Left renal cortex interstitium (tissue), 4 donors: ENCODE results near the gene PPP2R5D. TPM values are rescaled to one million over a fixed set of nuclear protein-coding genes. Genes with fewer than 3 reads are reported as not detected.
A peak's percentile ranks its signal among the peaks of the same experiment; 100 is the strongest.
"Not testable (repeated sequence)": the region's sequence is repeated elsewhere in the genome, so short reads cannot be mapped to it uniquely, and the experiment has no call there.

Experiments
- DNase-seq, 4 donors: peaks; one replicate each; pipeline ENCODE4 v3.0.0-alpha.2; 2013; ENCODE audit warnings: low read depth in 4 of 4, low spot score in 2 of 4, missing footprints in 1 of 4
- polyA plus RNA-seq, 4 donors: library from polyadenylated mRNA; unstranded; fragments of 120-200 nt; gene quantifications; one replicate each; pipeline ENCODE4 v1.2.1, GENCODE V29; 2013; ENCODE audit not compliant: insufficient read length in 4 of 4

The PPP2R5D gene
- polyA plus RNA-seq, 4 donors: 55.6 to 70.3 (median 64.6) TPM

DNA sequence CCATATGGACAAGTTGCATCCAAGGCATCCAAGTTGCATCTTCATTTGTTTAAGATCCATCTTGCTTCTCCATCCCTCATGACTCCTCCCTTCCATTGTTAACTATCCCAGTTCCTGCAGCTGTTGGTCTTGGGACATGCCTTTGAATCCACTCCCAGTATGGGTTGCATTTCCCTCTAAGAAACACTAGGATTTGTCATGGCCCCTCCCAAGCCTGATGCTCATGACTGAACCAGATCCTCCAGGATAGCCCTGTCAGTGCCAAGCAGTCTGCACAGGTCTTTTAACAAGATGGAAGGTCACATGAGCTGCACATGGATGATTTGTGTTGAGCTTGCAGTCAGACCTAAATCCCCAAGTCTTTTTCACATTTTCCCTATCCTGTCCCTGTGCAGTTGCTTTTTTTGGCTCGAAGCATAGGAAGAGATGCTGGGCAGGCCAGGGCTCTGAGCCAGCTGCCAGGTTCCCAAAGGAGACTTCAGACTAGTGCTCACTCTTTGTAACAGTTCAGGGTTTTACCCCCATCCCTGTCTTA is 4.2 kb downstream of the PPP2R5D start:
- DNase-seq: no peak

DNA sequence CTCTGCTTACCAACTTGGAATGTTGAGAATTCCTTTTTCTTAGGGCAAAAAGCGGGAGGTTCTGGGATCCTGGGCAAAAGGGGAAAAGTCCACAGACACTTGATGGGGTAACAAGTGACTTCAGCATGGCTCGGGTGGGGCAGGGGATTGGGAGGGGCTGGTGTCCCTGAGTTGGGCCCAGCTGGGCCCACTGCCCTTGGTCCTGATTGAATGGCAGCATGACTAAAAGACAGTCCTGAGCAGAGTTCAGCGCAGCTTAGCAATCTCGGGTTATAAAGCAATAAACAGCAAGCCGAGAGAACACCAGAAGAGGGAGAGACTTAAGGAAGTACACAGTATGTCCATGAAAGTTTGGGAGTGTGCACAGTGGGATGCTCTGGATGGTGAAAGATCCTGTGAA is 5.6 kb downstream of the PPP2R5D start:
- DNase-seq: no peak

DNA sequence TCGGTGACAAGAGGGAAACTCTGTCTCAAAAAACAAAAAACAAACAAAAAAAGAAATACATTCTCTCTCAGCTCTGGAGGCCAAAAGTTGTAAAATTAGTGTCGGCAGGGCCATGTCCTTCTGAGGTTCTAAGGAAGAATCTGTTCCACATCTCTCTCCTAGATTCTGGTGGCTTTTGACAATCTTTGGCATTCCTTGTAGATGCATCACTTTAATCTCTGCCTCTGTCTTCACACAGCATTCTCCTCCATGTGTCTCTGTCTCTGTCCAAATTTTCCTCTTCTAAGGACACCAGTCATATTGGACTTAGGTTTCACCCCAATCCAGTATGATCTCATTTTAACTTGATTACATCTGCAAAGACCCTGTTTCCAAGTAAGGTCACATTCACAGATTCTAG is 9.1 kb downstream of the PPP2R5D start:
- DNase-seq: no peak

DNA sequence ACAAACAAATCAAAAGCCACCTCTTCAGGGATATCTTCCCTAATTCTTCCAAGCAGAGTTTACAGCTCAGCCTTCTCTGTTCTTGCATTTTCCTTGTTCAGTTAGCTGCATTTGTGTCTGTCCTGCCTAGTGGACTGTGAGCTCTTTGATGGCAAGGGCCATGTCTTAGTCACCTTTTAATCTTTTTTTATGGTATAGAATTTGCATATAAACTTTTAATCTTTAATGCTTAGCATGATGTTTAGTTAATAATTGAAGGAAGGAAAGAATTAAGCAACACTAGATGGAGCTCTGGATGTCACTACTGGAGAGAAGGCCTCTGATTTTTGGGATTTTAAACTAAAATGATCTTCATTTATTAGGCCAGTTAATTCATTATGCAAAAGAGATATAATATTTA is 12.1 kb downstream of the PPP2R5D start:
- DNase-seq: no peak

DNA sequence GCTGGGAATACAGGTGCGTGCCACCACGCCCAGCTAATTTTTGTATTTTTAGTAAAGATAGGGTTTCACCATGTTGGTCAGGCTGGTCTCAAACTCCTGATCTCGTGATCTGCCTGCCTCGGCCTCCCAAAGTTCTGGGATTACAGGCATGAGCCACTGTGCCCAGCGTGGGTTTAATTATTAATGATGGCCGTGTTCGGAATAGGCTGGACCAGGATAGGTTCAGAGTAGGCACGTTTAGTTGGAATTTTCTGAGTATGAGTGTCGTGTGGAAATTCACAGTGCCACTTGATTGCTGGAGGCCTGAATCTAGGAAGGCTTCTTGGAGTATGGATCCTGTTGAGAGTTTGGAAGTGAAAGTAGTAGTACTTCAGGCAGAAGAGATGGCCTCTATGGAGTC is 13.8 kb downstream of the PPP2R5D start:
- DNase-seq: not testable (repeated sequence)

- no peak for DNase-seq
Observed at GRCh38 chr6:43001843-43002242, 17.5 kb downstream of the PPP2R5D start.

DNA sequence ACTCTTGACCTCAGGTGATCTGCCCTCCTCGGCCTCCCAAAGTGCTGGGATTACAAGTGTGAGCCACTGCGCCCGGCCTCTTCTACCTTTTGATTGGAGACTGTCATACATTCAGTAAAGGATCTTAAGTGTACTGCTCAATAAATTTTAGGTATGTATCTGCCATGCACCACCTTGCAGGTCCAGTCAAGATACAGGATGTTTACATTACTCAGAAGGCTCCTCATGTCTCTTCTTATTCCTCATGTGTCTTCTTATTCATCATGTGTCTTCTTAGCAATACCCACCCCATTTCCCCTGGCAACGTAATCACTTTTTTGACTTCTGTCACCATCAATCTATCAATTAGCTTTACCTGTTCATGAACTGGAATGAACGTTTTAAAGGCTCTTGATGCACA is 21.5 kb downstream of the PPP2R5D start:
- no peak for DNase-seq

DNA sequence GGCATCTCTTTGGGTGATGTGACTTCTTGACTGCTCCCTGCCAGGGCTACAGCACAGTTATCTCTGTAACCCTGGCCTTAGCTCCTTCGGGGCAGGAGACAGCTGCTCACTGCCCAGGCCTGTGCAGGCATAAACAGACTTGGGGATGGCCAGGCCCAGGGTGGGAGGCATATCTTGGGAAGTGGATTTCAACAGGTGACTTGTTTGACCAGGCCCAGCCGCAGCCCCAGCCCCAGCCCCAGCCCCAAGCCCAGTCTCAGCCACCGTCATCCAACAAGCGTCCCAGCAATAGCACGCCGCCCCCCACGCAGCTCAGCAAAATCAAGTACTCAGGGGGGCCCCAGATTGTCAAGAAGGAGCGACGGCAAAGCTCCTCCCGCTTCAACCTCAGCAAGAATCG is 21.9 kb downstream of the PPP2R5D start:
- DNase-seq: no peak

- DNase-seq: no peak
Observed at GRCh38 chr6:43007126-43007525, 22.8 kb downstream of the PPP2R5D start.

GRCh38 chr6:43009124-43009523 is 24.8 kb downstream of the PPP2R5D start:
- no peak for DNase-seq

GRCh38 chr6:43011207-43011606 is 26.8 kb downstream of the PPP2R5D start:
- DNase-seq: no peak

GRCh38 chr6:43012364-43012763 is 28.0 kb downstream of the PPP2R5D start:
- no peak for DNase-seq

GRCh38 chr6:43013097-43013842 is 28.9 kb downstream of the PPP2R5D start:
- no peak for DNase-seq

DNA sequence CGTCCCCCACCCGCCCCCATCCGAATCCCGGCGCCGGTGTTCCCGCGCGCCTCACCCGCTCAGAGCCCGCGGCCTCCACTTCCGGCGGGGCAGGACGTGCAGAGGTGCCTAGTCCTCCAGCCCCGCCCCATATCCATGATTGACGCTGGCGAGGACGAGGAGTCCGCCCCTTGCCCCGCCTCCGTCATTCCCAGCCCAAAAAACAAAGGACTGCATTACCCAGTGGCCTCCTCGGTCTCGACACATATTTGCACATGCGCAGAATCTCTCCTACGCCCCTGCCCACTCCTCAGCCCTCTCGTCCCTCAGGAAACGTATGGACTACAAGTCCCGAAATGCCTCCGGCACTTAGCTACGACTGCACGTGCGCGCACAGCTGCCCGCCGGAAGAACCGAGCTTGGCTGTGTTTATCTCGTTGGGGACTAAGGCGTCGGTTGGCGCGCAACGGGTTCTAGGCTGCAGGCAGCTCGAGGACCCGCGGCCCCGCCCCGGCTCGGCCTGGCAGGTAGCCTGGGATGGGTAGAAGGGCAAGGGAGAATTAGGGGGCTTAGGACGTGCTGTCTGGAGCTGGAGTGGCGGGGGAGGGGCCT is 29.6 kb downstream of the PPP2R5D start, which contains the start of the genes KLHDC3 and MEA1:
Gene KLHDC3 (plus strand): TSS at position 407 of the 591 bp plus-strand sequence. CDS start 2,944 bp downstream, outside the sequence.
Gene MEA1 (minus strand): TSS at position 104 of the 591 bp plus-strand sequence. CDS start 133 bp downstream, outside the sequence.
- peak; percentile 97 to 100 (median 98) for DNase-seq

DNA sequence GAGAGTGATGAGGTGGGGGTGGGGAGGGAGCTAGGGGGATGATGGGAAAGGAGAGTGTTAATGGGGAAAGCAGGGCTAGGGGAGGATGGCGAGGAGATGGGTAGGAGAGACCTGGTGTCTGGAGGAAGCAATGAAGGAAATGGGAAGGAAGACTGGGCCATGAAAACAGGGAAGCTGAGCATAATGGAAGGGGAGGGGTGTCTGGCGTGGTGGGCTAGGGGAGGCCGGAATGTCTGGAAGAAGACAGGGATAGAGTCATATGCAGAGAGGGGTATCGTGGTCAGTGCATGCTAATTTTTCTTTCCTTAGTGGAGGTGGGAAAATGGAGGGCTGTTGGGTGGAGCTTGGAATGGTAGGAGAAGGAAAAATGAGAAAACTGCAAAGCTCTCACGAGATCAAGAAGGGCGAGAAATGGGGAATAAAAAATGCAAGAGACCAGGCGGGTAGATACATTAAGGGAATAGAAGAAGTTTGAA is 30.1 kb downstream of the PPP2R5D start:
- DNase-seq: no peak

DNA sequence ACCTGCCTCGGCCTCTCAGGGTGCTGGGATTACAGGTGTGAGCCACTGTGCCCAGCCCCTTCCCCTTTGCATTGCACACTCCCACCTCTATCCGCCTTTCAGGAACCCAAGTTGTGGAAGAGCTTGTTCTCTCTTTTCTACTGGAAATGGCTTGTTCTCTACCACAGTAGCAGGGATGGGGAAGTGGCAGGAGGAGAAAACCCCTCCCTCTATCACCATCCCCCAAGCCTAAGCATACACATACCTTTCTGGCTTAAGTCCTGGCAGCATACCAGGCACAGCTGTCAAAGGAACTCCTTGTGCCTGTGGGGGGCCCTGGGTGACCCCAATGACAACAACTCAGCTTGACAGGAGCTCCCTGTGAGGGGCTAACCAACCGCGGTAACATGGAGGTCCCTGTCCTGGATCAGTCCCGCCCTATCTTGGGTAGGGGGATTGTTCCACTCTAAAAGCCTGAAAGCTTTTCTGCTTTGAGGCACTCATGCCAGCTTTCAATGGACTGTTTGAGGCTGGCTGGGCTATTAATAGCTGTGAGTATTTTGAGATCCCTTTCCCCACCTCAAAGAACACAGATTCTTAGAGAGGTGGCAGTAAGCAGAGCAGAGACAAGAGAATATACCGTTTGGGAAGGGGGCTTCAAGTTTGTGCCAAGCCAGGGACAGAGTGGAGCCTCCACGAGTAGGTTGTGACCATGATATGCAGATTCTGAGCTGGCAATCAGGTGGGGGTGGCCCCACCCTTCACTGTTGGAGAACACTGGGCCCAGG is 32.0 kb downstream of the PPP2R5D start:
- DNase-seq: no peak

- DNase-seq: no peak
Observed at GRCh38 chr6:43016943-43017334, 32.6 kb downstream of the PPP2R5D start.

DNA sequence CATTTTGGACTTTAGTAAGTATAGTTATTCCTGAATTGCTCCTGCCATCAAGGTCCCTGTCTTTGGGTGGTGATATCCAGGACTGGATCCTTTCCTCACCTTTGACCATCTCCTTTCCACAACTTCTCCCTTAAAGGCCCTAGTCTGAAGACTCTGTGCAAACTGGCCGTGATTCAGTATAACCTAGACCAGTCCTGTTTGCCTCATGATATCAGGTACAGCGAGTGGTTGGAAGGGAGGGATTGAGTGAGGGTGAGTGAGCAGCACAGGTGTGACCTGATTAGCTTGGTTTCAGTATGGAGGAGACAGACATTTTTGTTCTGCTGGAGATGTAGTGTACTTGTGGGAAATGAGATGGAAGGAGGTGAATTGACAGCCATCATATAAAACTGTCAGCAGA is 34.8 kb downstream of the PPP2R5D start:
- DNase-seq: no peak

GRCh38 chr6:43020052-43020705 is 35.8 kb downstream of the PPP2R5D start:
- DNase-seq: no peak

DNA sequence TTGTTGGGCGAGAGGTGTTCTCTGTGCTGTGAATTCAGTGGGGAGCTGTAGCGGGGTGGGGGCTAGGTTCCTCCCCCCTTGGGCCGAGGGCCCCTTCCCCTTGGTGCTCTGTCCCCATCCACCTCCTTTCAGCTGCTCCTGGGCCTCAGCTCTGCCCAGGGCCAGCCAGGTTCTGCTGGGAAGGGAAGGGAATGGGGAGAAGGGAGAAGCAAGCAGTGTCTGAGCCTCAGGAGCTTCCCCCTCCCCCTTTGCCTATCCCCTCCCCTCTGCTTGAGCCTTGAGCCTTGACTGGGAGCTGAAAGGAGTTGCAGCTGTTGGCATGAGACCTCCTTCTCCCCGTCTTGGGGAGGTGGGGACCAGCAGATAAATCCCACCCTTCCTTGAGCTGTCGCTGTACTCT is 36.5 kb downstream of the PPP2R5D start:
- DNase-seq: no peak
